Mesenchymal stem cell (in vitro differentiated cells and primary cell): Measurements from ENCODE around the gene AKAP1.

Experiments used
- DNase-seq: peaks from one replicate; pipeline ENCODE4 v3.0.0-alpha.2; 2013
- H2AFZ ChIP-seq: one replicate; pipeline ENCODE4 v1.6.1; 2013; ENCODE audit warnings: low read depth, mild to moderate bottlenecking, control low read depth, inconsistent platforms, low read length, moderate library complexity
- H2AK5ac ChIP-seq: 2 replicates; pipeline ENCODE4 v1.6.1; 2013; ENCODE audit warnings: low read length, moderate library complexity, mild to moderate bottlenecking, inconsistent platforms; ENCODE audit not compliant: severe bottlenecking
- H2BK120ac ChIP-seq: one replicate; pipeline ENCODE4 v1.6.1; 2013; ENCODE audit warnings: low read depth, mild to moderate bottlenecking, inconsistent platforms, low read length, moderate library complexity
- H2BK12ac ChIP-seq, 2 experiments: one replicate each; pipeline ENCODE4 v1.6.1; 2013; ENCODE audit warnings: inconsistent platforms in 2 of 2, low read length in 2 of 2, mild to moderate bottlenecking in 2 of 2, moderate library complexity in 2 of 2, control low read depth in 1 of 2
- H2BK15ac ChIP-seq: one replicate; pipeline ENCODE4 v1.6.1; 2013; ENCODE audit warnings: mild to moderate bottlenecking, low read depth, inconsistent platforms; ENCODE audit not compliant: poor library complexity, severe bottlenecking
- H2BK5ac ChIP-seq: 2 replicates; pipeline ENCODE4 v1.6.1; 2013; ENCODE audit warnings: low read depth, mild to moderate bottlenecking, low read length, control low read depth, inconsistent platforms; ENCODE audit not compliant: poor library complexity, severe bottlenecking
- H3K14ac ChIP-seq, 2 experiments: one replicate each; pipeline ENCODE4 v1.6.1; 2013; ENCODE audit warnings: inconsistent platforms in 2 of 2, low read length in 2 of 2, control low read depth in 1 of 2, mild to moderate bottlenecking in 1 of 2, moderate library complexity in 1 of 2
- H3K18ac ChIP-seq, 2 experiments: one replicate each; pipeline ENCODE4 v1.6.1; 2013; ENCODE audit warnings: inconsistent platforms in 2 of 2, low read length in 2 of 2, control low read depth in 1 of 2, low read depth in 1 of 2, mild to moderate bottlenecking in 1 of 2
- H3K23ac ChIP-seq, 2 experiments: one replicate each; pipeline ENCODE4 v1.6.1; 2013; ENCODE audit warnings: inconsistent platforms in 2 of 2, low read length in 2 of 2, mild to moderate bottlenecking in 2 of 2, moderate library complexity in 2 of 2, control low read depth in 1 of 2
- H3K27ac ChIP-seq: 2 replicates; pipeline ENCODE4 v1.5.1; 2013; ENCODE audit warnings: mild to moderate bottlenecking, moderate library complexity, low read length, control low read depth, inconsistent platforms; ENCODE audit not compliant: poor library complexity, severe bottlenecking
- H3K27me3 ChIP-seq, 2 experiments: 2 replicates each; pipeline versions ENCODE4 v1.6.1 to v1.7.0; 2013; ENCODE audit warnings: low read length in 2 of 2, mild to moderate bottlenecking in 2 of 2, moderate library complexity in 2 of 2, control low read depth in 1 of 2, inconsistent platforms in 1 of 2; ENCODE audit not compliant: control insufficient read depth in 1 of 2, insufficient read depth in 1 of 2
- H3K36me3 ChIP-seq, 2 experiments: 2 replicates each; pipeline versions ENCODE4 v1.6.1 to v1.7.0; 2013; ENCODE audit warnings: low read length in 2 of 2, control low read depth in 1 of 2, inconsistent platforms in 1 of 2, low read depth in 1 of 2, mild to moderate bottlenecking in 1 of 2; ENCODE audit not compliant: insufficient read depth in 2 of 2, control insufficient read depth in 1 of 2
- H3K4ac ChIP-seq, 2 experiments: one replicate each; pipeline ENCODE4 v1.6.1; 2013; ENCODE audit warnings: inconsistent platforms in 2 of 2, low read length in 2 of 2, mild to moderate bottlenecking in 2 of 2, moderate library complexity in 2 of 2, control low read depth in 1 of 2, low read depth in 1 of 2
- H3K4me1 ChIP-seq: 2 replicates; pipeline ENCODE4 v1.6.1; 2013; ENCODE audit warnings: low read depth, low read length, control low read depth; ENCODE audit not compliant: control insufficient read depth, insufficient read depth
- H3K4me2 ChIP-seq: 2 replicates; pipeline ENCODE4 v1.6.1; 2013; ENCODE audit warnings: low read length, mild to moderate bottlenecking, inconsistent platforms; ENCODE audit not compliant: poor library complexity, severe bottlenecking
- H3K4me3 ChIP-seq, 2 experiments: 2 replicates each; pipeline versions ENCODE4 v1.5.1 to v1.7.0; 2013; ENCODE audit warnings: low read length in 2 of 2, mild to moderate bottlenecking in 2 of 2, control low read depth in 1 of 2, low read depth in 1 of 2; ENCODE audit not compliant: insufficient read depth in 1 of 2
- H3K79me1 ChIP-seq: replicated peaks from 2 replicates; pipeline ENCODE4 v1.6.1; 2013; ENCODE audit warnings: mild to moderate bottlenecking, control low read depth, low read length, inconsistent platforms; ENCODE audit not compliant: poor library complexity, severe bottlenecking
- H3K9ac ChIP-seq: 2 replicates; pipeline ENCODE4 v1.7.0; 2013; ENCODE audit warnings: mild to moderate bottlenecking, low read length, moderate library complexity
- H3K9me3 ChIP-seq: 2 replicates; pipeline ENCODE4 v1.7.0; 2013; ENCODE audit warnings: mild to moderate bottlenecking, low read length; ENCODE audit not compliant: control insufficient read depth
- H4K8ac ChIP-seq: one replicate; pipeline ENCODE4 v1.6.1; 2013; ENCODE audit warnings: inconsistent platforms, mild to moderate bottlenecking, low read length, moderate library complexity
- H4K91ac ChIP-seq: one replicate; pipeline ENCODE4 v1.6.1; 2013; ENCODE audit warnings: mild to moderate bottlenecking, low read length, inconsistent platforms
- WGBS: methylation state at CpG from one replicate; pipeline ENCODE4 v1.1.7; 2013; ENCODE audit warnings: mixed read lengths; 5-methylcytosine and 5-hydroxymethylcytosine counted together

AKAP1 gene

GRCh38 chr17:57092171-57092570 is 7.1 kb downstream of the AKAP1 start:
- H3K4me1 ChIP-seq = no peaks in the 10 kb centered on the region
- H3K18ac ChIP-seq = no peak overlapping the region
- peaks cover 0 to 9% of the 10 kb centered on the region in 2 experiments for H3K36me3 ChIP-seq
- no peaks in the 10 kb centered on the region for H3K27me3 ChIP-seq
- no peak overlapping the region for H2BK15ac ChIP-seq
- no peak overlapping the region for H3K4me2 ChIP-seq
- no peak overlapping the region for H3K27ac ChIP-seq
- H3K4me3 ChIP-seq = no peak overlapping the region
- no peak overlapping the region for H2AFZ ChIP-seq
- no peak overlapping the region for H3K23ac ChIP-seq
- no peak overlapping the region for H2BK5ac ChIP-seq
- no peak overlapping the region for H4K91ac ChIP-seq
- no peak overlapping the region for H2AK5ac ChIP-seq
- H3K9ac ChIP-seq = no peak overlapping the region
- no peak overlapping the region for H4K8ac ChIP-seq
- no peak overlapping the region for H2BK12ac ChIP-seq
- no peak overlapping the region for H3K14ac ChIP-seq
- H3K4ac ChIP-seq = no peak overlapping the region
- no peak overlapping the region for H2BK120ac ChIP-seq
- no peak for DNase-seq
- H3K9me3 ChIP-seq = no peaks in the 10 kb centered on the region
- peaks cover 62% of the 10 kb centered on the region for H3K79me1 ChIP-seq
- 98% methylated on average over 2 of the region's 2 CpGs for WGBS

- no peak overlapping the region for H3K14ac ChIP-seq
- no peak overlapping the region for H3K9ac ChIP-seq
- H2BK5ac ChIP-seq = no peak overlapping the region
- H3K4ac ChIP-seq = no peak overlapping the region
- no peak overlapping the region for H3K18ac ChIP-seq
- no peaks in the 10 kb centered on the region for H3K9me3 ChIP-seq
- DNase-seq = no peak
- no peaks in the 10 kb centered on the region for H3K27me3 ChIP-seq
- peaks cover 0 to 9% of the 10 kb centered on the region in 2 experiments for H3K36me3 ChIP-seq
- H3K27ac ChIP-seq = no peak overlapping the region
- no peak overlapping the region for H2AK5ac ChIP-seq
- no peak overlapping the region for H2AFZ ChIP-seq
- 95% methylated on average over 8 of the region's 8 CpGs for WGBS
- no peak overlapping the region for H2BK120ac ChIP-seq
- no peak overlapping the region for H2BK15ac ChIP-seq
- H3K4me2 ChIP-seq = no peak overlapping the region
- peaks cover 61% of the 10 kb centered on the region for H3K79me1 ChIP-seq
- no peak overlapping the region for H3K23ac ChIP-seq
- no peak overlapping the region for H4K8ac ChIP-seq
- no peaks in the 10 kb centered on the region for H3K4me1 ChIP-seq
- no peak overlapping the region for H3K4me3 ChIP-seq
- H2BK12ac ChIP-seq = no peak overlapping the region
- no peak overlapping the region for H4K91ac ChIP-seq
Measured at GRCh38 chr17:57092779-57093178, 7.7 kb downstream of the AKAP1 start.

- no peak for DNase-seq
Measured at GRCh38 chr17:57096472-57097202, 11.6 kb downstream of the AKAP1 start.

GRCh38 chr17:57097832-57098421 is 12.9 kb downstream of the AKAP1 start:
- DNase-seq = peak; percentile 51
- Histone ChIP-seq H3K79me1 (peaks cover 48% of the 10 kb centered on the region), H4K8ac (no peak overlapping the region), H2AK5ac (no peak overlapping the region), H3K4me1 (peaks cover 3% of the 10 kb centered on the region), H3K23ac (no peak overlapping the region), H2BK15ac (no peak overlapping the region), H2BK12ac (peak overlapping the region in 1 of 2 experiments; percentile 23), H3K4ac (no peak overlapping the region), H3K9me3 (no peaks in the 10 kb centered on the region), H3K4me2 (no peak overlapping the region), H2BK120ac (no peak overlapping the region), H3K36me3 (peaks cover 0 to 6% of the 10 kb centered on the region in 2 experiments), H2AFZ (no peak overlapping the region), H3K27me3 (no peaks in the 10 kb centered on the region), H3K18ac (no peak overlapping the region), H2BK5ac (no peak overlapping the region), H3K4me3 (no peak overlapping the region), H4K91ac (no peak overlapping the region), H3K14ac (no peak overlapping the region), H3K27ac (no peak overlapping the region), H3K9ac (peak overlapping the region; percentile 17)
- WGBS = 83% methylated on average over 2 of the region's 2 CpGs

More at GRCh38 chr17:57096472-57097202, 11.6 kb downstream of the AKAP1 start:
- H3K9ac ChIP-seq = no peak overlapping the region
- H4K8ac ChIP-seq = no peak overlapping the region
- H3K4me2 ChIP-seq = no peak overlapping the region
- no peak overlapping the region for H4K91ac ChIP-seq
- peaks cover 3% of the 10 kb centered on the region for H3K4me1 ChIP-seq
- peaks cover 59% of the 10 kb centered on the region for H3K79me1 ChIP-seq
- H2AK5ac ChIP-seq = no peak overlapping the region
- H3K4ac ChIP-seq = no peak overlapping the region
- no peaks in the 10 kb centered on the region for H3K9me3 ChIP-seq
- H2AFZ ChIP-seq = no peak overlapping the region
- H3K36me3 ChIP-seq = peaks cover 0 to 6% of the 10 kb centered on the region in 2 experiments
- H2BK12ac ChIP-seq = no peak overlapping the region
- H3K4me3 ChIP-seq = no peak overlapping the region
- no peak overlapping the region for H3K27ac ChIP-seq
- H2BK120ac ChIP-seq = no peak overlapping the region
- no peaks in the 10 kb centered on the region for H3K27me3 ChIP-seq
- no peak overlapping the region for H2BK15ac ChIP-seq
- H3K14ac ChIP-seq = peak overlapping the region in 1 of 2 experiments; percentile 26
- H3K18ac ChIP-seq = no peak overlapping the region
- H3K23ac ChIP-seq = peak overlapping the region in 1 of 2 experiments; percentile 5
- 85% methylated on average over 6 of the region's 6 CpGs for WGBS
- no peak overlapping the region for H2BK5ac ChIP-seq
